ENCODE results near the gene CAMK1.
"Not testable (repeated sequence)": the region's sequence is repeated elsewhere in the genome, so short reads cannot be mapped to it uniquely, and the experiment has no call there.

Gene CAMK1

DNA sequence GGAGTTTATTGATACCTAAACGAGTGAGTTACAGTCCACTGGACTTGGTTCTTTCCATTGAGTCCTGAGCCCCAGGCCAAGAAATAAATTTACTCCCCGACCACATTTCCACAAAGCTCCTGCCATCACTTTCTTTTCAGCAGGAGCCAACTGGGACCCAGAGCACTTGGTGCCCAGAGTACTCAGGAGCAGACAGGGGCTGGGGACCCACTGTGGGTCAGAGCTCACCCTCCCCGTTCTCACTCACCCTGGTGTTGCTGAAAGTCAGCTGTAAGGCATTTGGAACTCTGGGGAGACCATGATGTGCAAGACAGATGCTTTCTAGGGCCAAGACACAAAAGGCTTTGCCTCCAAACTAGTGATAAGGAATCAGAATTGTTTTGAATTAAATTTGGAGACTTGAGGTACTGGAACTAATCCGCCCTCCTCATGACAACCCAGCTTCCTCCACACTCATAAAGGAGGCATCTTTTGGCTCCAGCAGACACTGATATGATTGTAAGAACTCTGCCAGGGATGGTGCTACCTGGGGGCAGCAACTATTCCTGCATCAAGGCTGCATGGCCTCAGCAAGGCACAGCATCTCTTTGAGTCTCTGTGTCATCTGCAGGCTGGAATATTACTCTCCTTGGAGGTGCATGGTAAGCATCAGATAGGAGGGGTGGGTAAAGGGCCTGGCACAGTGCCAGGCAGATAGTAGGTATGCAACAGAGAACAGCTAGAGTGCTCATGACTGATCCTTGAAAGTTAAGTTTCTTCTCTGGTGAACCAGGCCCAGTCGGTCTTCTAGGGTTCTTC is 7.3 kb upstream of the CAMK1 start:
- peak in 5 of 58 donors; percentile 10 to 47 (median 31) for DNase-seq

- DNase-seq, result not testable (repeated sequence)
These were observed 1.3 kb upstream of the CAMK1 start for GRCh38 chr3:9771007-9771406.

DNA sequence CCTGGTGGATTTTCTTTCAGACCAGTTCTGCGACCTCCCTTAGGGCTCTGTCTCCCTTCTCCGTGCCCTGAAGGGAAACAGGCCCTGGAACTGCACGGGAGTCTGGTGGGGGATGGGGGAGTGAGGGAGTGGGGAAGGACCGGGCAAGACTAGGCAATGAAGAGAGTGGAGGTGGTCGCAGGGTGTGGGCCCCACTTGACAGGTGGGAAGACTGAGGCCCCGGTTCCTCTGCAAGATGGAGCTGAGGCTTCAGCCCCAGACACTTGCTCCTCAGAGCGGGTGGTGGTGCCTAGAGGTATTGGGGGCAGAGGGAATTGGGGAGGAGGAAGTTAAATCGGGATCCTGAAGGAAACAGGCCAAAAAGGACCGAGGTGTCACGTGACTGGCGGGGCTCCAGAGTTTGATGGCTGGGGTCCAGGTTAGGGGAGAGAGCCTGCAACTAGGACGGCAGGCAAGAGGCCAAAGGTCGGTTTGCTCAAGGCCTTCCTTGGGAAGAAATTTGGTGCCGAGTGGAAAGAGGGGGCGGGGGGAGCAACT is 597 bp upstream of the CAMK1 start:
- DNase-seq, result peak in 52 of 58 donors; percentile 15 to 85 (median 62)

GRCh38 chr3:9769012-9769411 is 735 bp downstream of the CAMK1 start:
- no peak for DNase-seq

DNA sequence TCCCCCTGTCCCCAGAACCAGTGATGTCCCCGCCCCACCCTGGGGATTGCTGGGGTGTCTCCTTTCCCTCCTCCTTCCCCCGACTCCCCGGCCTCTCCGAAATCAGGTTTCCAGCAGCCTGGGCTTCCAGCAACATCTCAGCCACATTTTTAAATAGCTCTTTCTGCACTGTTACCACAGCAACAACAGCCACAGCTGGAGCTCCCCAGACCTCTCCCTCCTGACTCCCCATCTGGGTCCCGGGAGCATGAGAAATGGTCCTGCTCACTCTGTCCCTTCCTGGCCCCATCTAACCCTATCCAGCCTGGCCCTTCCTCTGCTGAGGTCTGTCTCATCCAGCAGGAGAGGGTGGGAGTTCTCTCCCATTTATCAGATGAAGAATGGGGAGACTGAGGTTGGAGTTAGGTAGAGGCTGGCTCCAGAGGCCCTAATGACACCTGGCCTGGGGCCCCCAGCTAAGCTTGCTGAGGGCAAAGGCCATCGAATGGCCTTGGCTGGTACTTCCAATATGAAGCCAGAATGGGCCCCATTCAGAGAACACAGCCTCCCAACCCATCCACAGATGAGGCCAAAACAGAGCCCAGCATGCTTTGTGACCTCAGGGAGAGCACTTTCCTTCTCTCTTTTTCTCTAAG is 1.5 kb downstream of the CAMK1 start:
- DNase-seq, result peak in 3 of 58 donors; percentile 13 to 29 (median 15)

DNA sequence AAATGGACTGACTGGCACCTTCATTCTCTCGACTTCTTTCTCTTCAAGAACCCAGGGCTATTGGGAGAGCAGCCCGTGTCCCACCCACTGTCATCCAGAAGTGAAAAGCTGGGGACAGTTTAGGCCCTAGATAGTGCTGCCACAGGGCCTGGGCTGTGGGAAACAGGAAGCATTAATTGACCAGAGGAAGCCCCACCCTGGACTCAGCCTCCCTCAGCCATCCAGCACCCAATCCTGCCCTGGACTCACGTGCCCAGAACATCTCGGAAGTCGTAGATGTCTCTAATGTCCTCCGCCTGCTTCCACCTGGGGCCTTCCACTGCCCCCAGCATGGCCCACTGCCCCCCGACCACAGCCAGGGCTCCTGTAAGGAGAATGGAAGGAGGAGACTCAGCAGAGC is 2.3 kb downstream of the CAMK1 start:
- no peak for DNase-seq

GRCh38 chr3:9765865-9766264 is 3.9 kb downstream of the CAMK1 start:
- peak in 1 of 58 donors; percentile 24 for DNase-seq

DNA sequence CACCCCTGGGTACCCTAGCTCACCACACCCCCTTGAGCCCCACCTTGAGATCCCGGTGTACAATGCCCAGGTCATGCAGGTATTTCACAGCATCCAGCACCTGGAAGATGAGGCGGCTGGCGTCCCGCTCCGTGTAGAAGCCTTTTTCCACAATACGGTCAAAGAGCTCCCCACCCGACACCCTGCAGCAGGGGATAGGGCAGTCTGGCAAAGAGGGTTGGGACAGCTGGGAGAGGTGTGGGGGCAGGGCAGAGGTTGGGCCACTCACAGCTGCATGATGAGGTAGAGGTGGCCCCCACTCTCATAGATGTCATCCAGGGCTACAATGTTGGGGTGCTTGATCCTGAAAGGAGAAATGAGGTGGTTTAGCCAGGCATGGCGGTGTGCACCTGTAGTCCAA is 6.9 kb downstream of the CAMK1 start:
- no peak for DNase-seq

- no peak for DNase-seq
These were observed 7.8 kb downstream of the CAMK1 start for GRCh38 chr3:9761919-9762318.

GRCh38 chr3:9760779-9761505 is 8.8 kb downstream of the CAMK1 start:
- DNase-seq, result no peak

DNA sequence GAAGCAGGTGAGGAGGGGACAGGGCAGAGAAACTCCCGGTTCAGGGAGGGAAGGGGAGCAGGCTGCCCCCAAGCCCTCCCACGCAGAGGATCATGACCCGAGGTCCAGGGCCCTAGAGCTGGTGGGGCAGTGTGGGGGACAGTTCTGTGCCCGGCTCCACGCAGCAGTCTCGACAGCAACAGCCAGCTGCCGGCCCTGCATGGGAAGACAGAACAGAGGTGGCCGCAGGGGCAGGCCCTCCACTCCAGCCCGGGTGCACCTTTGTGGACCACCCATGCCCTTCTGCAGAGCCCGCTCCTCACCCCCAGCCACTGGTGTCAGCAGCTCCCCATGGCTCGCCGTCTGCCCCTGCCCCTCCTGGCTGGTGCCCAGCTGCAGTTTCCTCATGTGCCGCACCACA is 12.3 kb downstream of the CAMK1 start:
- DNase-seq, result no peak

GRCh38 chr3:9754678-9755077 is 15.1 kb downstream of the CAMK1 start:
- no peak for DNase-seq

- no peak for DNase-seq
These were observed 19.0 kb downstream of the CAMK1 start for GRCh38 chr3:9750556-9751411.

DNA sequence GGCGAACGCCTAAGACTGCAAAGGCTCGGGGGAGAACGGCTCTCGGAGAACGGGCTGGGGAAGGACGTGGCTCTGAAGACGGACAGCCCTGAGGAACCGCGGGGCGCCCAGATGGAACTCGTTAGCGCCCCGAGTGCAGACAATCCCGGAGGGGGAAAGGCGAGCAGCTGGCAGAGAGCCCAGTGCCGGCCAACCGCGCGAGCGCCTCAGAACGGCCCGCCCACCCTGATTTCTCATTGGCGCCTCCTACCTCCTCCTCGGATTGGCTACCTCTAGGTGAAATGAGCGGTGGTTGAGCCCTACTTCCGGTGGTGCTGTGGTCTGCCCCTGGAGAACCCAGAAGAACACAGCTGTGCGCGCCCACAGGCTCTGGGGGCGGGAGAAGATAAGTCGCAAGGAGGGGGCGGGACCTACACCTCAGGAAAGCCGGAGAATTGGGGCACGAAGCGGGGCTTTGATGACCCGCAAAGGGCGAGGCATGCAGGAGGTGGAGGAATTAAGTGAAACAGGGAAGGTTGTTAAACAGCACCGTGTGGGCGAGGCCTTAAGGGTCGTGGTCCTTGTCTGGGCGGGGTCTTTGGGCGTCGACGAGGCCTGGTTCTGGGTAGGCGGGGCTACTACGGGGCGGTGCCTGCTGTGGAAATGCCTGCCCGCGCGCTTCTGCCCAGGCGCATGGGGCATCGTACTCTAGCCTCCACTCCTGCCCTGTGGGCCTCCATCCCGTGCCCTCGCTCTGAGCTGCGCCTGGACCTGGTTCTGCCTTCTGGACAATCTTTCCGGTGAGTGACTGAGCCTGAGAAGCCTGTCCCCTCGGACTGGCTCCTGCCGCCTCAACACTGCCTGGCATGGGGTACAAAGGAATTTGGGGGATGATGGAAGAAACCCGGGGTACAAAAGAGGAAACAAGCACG is 19.8 kb downstream of the CAMK1 start, which contains the start of gene OGG1:
Gene OGG1 (plus strand): TSS at position 308 of the 911 bp plus-strand sequence. CDS start 335 bp downstream, at position 643.
- peak; percentile 71 to 98 (median 94) for DNase-seq

GRCh38 chr3:9749296-9749644 is 20.5 kb downstream of the CAMK1 start:
- DNase-seq, result peak in 4 of 58 donors; percentile 47 to 82 (median 53)

- DNase-seq, result no peak
These were observed 21.7 kb downstream of the CAMK1 start for GRCh38 chr3:9748031-9748430.

DNA sequence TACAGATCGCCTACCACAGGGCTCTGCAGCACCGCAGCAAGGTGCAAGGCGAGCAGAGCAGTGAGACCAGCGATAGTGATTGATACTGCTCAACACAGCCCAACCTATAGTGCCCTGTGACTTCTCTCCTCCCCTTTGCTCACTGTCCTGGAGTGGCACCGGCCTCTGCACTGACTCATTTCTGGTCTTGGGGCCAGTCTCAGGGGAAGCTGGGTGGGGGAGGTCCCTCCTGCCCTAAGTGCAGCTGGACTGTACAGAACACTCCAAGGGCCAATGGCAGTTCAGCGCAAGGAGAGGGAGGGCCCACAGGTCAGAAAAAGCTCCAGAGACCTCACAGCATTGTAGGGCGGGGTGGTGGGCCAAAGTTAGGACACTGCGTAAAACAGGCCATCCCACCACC is 22.5 kb downstream of the CAMK1 start:
- DNase-seq, result no peak

GRCh38 chr3:9746330-9746729 is 23.4 kb downstream of the CAMK1 start:
- DNase-seq, result peak in 17 of 58 donors; percentile 29 to 77 (median 54)

DNA sequence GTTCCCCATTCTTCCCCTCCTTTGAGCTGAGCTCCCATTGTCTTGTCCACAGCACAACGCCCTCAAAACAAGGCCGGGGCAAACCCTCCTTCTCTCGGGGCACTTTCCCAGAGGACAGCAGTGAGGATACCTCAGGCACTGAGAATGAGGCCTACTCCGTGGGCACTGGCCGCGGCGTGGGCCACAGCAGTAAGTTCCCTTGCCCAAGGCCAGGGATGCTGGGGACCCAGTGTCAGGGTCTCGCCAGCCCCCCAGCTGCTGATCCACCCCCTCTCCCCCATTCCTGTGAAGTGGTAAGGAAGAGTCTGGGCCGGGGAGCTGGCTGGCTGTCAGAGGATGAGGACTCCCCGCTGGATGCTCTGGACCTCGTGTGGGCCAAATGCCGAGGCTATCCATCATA is 24.2 kb downstream of the CAMK1 start:
- DNase-seq, result no peak

DNA sequence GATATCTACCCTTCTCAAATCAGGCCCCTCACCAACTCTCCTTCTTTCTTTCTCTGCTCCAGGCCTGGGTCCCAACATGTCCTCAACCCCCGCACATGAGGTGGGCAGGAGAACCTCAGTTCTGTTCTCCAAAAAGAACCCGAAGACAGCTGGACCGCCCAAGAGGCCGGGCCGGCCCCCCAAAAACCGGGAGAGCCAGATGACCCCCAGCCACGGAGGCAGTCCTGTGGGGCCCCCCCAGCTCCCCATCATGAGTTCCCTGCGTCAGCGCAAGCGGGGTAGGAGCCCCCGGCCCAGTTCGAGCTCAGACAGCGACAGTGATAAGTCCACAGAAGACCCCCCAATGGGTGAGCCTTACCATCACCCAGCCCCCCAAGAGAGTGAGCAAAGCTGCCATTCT is 25.6 kb downstream of the CAMK1 start:
- DNase-seq, result no peak
